Activated CD8-positive, alpha-beta memory T cell treated with anti-CD3 and anti-CD28 coated beads for 24 hours (primary cell): ENCODE results near the gene ECHS1.
"Not testable (repeated sequence)": the region's sequence is repeated elsewhere in the genome, so short reads cannot be mapped to it uniquely, and the experiment has no call there.

ENCODE experiments used
- DNase-seq: peaks from one replicate; pipeline ENCODE4 v3.0.0-alpha.2; 2020

Gene ECHS1

DNA sequence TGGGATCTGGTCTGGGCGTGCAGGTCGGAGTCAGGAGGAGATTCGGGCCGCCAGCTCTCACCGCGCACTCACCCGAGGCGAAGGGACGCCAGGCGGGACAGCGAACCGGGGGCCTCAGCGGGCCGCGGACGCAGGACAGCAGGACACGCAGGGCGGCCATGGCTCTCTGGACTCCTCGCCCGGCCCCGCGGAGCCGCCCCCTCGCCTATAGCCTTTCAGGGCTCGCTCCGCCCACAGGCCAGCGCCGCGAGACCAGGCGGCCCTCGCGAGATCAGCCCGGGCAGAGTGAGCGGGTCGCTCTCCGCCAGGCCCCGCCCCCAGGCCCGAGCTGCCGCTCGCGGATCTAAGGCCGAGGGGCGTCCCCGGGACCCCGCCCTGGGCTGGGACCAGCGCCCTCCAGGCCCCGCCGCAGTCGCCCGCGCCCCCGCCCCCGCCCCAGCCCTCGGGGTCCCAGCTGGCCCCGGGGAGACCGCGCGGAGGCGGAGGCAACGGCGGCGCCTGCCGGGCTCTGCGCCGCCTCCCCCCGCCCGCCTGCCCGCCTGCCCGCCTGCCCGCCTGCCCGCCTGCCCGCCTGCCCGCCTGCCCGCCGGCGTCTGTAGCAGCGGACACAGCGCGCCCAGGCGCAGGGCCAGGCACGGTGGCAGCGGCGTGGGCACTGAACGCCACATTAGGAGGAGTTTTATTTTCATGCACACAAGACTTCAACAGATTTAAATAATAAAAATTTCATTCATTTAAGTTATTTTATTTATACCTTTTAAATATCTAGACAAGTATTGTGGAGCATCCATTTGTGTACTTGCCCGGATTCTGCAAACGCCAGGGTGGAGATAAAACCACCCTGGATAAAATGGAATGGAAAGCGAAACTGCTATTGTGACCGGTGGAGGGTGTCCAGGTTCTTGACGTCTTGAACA is at the start of gene ECHS1:
TSS of gene ECHS1 (minus strand) at position 181 of the 917 bp plus-strand sequence. CDS start at position 160, 21 bp downstream.
- peak; percentile 98 for DNase-seq

DNA sequence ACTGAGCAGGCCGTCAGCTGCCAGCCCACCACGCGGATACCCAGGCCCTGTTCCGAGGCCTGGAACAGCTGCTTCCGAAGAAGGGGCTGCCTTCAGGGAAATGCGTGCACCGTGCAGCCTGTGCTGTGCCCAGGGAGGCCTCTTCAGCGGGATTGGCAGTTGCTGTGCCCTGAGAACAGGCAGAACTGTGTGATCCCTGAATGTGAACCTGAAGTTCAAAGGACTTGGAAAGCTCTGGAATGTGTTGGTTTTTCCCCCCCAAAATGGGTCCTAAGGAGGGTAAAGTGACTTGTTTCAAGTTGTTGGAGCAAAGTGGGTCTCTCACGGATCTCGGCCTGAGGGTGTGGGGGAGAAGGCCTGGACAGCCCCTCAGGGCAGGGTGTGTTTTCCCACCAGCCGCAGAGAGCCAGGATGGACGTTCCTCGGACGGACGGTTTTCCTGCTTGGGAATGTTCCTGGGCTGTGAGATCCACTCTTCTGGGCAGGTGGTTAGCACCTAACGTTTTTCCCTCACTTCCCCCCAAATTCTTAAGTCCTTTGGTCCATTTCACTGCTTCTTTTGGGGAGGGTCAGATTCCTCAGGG is 49.2 kb upstream of the ECHS1 start:
- DNase-seq: no peak

DNA sequence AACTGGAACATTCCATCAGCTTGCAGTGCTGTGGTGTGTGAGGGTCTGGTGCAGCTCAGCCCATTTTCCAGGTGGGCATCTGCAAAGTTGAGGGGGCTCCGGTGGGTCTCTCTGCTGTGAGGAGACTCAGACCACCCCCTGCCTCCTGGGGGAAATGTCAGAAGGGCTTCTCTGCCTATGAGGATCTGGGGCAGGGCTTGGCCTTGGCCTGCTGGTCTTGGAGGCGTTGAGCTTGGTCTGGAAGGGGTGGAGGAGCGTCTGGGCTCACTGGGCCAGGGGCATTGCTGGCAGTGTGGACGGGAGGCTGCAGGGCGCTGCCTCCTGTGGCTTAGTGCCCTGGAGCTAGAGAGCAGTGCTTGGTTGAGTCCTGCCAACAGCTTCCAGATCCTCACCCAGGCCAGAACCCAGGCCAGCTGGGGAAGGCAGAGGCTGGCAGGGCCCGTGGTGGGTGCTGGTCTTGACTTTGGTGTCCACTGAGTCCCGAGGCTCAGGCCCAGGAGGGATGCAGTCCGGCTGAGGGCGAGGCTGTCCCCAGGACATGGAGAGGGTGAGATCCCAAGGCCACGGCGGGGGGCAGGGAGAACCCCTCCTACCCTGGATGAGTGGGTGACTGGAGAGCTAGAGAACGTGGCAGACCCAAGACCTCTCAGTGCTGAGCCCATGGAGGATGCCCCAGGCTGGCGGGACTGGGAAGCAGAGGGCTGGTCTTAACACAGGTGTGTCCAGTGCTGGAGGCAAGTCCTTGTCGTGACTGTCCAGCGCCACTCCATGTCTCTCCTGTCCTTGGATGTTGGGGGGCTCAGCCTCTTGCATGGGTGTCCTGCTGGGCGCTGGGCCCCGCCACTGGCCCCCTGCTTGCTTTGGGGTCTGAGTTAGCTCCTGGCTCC is 48.4 kb upstream of the ECHS1 start:
- DNase-seq: no peak

DNA sequence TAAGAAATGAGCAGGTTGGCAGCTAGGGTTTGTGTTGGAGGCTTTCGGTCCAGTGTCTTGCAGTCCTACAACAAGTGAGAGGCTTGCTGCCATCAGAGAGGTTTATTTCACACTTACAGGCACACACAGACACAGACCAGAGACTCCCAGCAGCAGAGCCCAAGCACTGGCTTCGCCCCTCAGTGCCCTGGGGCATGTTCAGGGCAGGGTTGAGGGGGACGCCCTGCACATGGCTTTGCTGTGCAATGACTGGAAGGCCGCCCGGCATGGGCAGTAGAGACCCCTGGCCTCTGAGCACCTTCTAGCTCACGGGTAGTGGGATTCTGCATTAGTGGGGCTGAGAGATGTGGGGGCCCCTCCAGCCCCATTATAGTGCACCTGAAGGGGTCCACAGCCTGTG is 47.4 kb upstream of the ECHS1 start:
- no peak for DNase-seq

DNA sequence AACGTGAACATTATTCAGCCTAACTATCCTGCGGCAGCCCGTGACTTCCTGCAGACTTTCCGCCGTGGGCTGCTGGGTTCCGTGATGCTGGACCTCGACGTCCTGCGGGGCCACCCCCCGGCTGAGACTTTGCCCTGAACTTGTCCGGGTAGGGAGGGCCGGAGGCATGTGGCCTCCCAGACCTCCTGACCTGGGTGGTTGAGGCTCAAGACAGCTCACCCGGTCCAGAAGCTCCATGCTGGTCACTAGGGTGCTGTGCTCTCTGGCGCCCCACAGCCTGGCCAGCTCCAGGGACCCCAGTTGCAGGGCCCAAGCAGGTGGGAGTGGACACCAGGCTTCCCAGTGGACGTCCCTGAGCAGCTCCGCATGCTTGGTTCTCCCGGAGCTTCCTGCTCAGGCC is 46.9 kb upstream of the ECHS1 start:
- DNase-seq: no peak

DNA sequence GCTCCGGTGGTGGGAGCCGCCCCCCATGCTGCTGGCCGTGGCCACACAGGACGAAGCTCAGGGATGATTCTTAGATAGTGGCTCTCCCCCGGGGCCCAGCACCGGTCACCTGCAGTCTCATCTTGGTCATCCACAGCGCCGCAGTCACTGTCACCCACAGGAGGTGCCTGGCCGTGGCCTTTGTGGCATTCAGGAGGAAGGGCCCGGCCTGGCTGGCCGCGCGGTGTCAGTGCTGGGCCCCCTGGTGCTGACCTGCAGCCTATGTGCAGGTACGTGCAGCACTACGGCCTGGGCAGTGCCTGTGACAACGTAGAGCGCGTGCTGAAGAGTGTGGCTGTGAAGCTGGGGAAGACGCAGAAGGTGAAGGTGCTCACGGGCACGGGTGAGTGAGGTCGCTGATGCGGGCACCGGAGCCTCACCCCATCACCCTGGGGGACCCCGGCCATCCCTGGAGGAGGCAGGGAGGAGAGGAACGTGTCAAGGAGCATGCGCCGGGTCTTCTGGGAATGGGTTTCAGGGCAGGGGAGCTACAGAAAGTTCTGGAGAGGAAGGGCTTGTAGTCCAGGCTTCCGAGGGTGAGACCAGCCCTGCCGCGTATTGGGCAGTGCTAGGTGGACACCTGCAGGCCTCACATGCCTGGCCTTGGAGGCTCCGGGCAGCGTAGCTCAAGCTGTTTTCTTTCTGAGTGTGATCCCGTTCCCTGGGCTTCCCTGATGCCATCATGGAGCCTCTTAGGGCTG is 46.2 kb upstream of the ECHS1 start:
- DNase-seq: no peak

DNA sequence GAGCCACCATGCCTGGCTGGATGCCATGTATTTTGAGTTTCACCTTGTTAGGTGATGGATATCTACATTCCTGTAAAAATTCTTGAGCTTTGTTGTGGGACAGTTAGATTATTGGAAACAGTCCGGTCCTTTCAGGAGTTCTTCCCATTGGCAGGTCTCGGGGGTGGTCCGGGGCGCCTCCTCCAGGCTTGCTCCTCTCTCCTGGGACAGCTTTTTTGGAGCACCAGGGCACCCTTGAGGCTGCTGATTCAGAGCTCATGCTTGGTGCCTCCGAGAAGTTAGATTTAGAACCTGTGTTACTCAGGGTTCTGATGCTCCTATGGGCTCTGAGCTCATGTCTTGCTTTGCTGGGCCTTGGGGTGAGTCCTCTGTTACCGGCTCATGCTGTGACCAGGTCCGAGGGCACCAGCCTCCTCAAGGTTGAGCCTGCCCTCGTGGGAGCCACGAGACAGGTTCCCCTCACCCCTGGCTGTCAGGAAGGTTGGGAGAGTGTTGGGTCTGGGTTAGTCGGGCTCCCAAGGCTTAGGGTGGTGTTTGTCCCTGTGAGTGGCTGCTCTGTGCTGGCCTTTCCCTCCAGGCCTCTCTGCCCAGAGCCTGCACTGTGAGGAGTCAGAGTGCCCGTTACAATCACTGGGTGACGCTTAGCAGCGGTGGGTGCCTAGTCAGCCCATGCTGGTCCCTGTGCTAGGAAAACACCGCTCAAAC is 45.3 kb upstream of the ECHS1 start:
- no peak for DNase-seq

DNA sequence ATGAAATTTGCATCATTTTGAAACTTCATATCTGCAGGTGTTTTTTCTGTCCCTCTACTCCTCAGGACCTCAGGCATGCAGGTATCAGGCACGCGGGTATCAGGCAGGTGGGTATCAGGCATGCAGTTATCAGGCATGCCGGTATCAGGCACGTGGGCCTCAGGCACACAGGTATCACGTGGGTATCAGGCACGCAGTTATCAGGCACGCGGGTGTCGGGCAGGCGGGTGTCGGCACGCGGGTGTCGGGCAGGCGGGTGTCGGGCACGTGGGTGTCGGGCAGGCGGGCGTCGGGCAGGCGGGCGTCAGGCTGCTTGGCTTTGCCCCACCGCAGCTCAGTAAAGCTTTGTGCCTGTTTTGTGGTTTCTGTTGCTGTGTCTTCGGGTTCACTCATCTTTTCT is 42.6 kb upstream of the ECHS1 start:
- no peak for DNase-seq

DNA sequence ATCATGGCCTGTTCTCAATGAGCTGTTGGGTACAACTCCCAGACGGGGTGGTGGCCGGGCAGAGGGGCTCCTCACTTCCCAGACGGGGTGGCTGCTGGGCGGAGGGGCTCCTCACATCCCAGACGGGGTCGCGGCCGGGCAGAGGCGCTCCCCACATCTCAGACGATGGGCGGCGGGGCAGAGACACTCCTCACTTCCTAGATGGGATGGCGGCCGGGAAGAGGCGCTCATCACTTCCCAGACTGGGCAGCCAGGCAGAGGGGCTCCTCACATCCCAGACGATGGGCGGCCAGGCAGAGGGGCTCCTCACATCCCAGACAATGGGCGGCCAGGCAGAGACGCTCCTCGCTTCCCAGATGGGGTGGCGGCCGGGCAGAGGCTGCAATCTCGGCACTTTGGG is 41.2 kb upstream of the ECHS1 start:
- DNase-seq: not testable (repeated sequence)

DNA sequence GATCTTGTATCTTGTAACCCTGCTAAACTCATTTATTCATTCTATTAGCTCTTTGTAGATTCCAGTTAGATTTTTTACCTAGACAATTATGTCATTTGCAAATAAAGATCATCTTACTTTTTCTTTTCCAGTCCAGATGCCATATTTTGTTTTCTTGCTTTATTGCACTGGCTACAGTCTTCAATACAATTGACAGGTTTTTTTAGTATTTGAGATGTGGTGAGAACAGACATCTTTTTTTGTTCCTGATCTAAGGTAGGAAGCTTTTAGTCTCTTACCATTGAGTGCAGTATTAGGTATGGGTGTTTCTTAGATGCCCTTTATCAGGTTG is 39.2 kb upstream of the ECHS1 start:
- DNase-seq: no peak

DNA sequence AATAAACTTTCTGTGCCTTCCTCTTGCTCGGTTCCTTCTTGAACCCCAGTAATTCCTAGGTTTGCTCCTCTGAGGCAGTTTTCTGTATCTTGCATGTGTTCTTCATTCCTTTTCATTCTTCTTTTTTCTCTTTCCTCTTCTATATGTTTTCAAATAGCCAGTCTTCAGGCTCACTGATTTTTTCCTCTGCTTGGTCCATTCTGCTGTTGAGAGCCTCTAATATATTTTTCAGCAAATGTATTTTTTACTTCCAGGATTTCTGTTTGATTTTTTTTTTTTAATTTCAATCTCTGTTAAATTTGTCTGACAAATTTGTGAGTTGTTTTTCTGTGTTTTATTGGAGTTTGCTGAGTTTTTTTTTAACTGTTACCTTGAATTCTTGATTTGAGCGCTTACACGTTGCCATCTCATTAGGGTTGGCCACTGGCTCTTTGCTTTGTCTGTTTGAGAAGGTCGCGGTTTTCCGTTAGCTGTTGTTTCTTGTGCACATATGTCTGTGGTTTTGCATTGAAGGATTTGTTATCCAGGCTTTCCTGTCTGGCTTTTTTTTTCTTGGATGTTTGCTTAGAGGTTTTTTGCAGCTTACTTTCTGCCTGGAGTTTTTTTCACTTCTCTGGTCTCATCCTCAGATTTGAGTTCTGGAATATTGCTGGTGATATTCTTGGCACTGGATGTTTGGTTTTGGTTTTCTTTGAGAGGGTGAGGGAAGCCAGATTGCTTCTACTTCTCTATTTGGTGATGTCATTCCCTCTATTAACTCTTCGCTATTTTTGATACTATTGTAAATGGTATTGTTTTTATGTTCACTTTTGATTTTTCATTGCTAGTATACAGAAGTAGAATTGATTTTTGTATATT is 38.6 kb upstream of the ECHS1 start:
- DNase-seq: no peak

DNA sequence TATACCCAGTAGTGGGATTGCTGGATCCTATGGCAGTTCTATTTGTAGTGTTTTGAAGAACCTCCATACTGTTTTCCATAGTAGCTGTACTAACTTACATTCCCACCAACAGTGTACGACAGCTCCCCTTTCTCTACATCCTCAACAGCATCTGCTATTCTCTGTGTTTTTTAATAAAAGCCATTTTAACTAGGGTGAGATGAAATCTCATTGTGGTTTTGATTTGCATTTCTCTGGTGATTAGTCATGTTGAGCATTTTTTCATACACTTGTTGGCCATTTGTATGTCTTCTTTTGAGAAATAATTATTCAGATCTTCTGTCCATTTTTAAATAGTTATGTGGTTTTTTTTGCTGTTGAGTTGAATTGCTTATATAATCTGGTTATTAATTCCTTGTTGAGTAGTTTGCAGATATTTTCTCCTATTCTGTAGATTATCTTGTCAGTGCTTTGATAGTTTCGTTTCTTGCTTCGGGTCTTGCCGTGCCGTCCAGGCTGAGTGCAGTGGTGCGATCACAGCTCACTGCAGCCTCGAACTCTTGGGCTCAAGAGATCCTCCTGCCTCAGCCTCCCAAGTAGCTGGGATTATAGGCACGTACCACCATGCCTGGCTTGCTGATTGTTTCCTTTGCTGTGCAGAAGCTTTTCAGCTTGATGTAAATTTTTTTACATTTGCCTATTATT is 32.8 kb upstream of the ECHS1 start:
- no peak for DNase-seq

DNA sequence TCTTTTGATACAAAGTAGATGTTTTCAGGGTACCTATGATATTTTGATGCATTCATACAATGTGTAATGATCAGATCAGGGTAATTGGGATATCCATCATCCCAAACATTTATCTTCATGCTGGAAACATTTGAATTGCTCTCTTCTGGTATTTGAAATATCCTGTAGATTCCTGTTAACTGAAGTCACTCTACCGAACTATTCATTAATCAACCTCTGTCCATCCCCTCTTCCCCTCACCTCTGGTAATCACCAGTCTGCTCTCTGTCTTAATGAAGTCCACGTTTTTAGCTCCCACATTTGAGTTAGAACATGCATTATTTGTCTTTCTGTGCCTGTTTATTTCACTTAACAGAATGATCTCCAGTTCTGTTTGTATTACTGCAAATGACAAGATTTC is 32.1 kb upstream of the ECHS1 start:
- DNase-seq: no peak

DNA sequence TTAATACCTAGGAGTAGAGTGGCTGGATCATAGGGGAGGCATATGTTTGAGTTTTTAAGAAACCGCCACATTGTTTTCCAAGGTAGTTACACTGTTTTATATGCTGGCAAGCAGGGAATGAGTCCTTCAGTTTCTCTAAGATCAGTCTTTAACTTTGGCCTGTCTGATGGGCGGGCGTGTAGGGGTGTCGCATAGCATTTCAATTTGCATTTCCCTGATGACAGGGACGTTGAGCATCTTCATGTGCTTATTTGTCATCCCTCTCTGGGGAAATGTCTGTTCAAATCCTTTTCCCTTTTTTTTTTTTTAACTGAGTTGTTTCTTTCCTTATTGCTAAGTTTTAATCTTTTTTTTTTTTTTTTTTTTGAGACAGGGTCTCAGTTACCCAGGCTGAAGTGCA is 30.6 kb upstream of the ECHS1 start:
- no peak for DNase-seq

DNA sequence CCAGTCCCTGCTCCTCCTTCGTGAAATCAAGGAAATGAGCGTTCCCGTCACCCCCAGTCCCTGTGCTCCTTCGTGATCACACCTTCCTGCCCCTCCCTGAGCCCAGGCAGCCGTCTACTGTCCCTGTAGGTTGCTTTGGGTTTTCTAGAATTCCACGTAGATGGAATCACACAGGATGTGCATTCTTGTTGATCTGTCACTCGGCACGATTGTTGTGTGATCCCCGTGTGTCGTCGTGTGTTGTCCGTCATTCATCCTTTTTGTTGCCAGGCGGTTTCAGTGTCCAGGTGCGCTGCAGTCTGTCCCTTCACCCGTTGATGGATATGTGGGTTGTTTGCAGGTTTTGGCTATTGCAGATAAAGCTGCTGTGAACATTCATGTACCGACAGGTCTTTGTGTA is 30.2 kb upstream of the ECHS1 start:
- no peak for DNase-seq

DNA sequence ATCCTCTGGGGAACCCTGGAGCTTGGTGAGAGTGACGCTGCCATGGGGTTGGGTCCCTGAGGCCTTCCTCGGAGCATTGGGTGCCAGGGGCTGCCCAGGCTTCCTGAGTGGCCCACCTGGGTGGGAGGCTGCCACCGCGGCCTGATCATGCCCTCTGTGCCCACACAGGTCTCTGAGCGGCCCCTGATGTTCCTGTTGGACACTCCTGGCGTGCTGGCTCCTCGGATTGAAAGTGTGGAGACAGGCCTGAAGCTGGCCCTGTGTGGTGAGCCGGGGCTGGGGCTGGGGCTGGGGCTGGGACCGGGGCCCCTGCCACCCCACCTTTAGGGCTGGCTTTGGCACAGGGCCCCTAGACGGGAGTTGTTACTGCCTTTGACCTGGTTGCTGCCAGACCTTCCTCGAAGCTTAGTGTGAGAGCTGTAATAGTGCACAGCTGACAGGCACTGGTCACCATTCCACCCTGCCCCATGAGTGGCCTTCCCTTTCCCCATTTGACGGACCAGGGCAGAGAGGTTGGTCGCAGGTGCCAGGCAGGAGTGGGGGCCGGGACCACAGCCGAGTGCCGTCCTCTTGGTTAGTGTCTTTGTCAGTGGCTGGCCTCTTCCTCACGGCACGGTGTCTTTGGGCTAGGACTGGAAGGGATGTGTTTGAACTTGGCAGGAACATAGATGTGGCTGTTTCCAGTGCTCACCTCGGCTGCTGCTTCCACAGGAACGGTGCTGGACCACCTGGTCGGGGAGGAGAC is 29.0 kb upstream of the ECHS1 start:
- DNase-seq: peak; percentile 51

DNA sequence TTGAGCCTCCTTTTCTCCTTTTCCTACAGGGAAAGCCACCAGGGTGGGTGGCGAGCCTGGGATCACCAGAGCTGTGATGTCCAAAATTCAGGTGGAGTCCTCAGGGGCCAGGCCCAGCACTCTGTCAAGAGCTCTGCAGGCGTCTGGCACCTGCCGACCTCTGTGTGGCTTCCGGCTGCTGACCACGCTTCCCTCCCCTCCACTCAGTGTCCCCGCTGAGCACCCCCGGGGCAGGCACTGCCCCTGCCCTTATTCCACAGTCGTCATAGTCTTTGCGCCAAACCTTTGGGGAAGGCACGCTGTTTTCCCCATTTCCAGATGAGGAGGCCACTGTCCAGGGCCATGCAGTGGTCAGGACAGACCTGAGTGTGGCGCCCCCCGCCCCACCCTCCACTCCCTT is 28.3 kb upstream of the ECHS1 start:
- DNase-seq: peak; percentile 48

DNA sequence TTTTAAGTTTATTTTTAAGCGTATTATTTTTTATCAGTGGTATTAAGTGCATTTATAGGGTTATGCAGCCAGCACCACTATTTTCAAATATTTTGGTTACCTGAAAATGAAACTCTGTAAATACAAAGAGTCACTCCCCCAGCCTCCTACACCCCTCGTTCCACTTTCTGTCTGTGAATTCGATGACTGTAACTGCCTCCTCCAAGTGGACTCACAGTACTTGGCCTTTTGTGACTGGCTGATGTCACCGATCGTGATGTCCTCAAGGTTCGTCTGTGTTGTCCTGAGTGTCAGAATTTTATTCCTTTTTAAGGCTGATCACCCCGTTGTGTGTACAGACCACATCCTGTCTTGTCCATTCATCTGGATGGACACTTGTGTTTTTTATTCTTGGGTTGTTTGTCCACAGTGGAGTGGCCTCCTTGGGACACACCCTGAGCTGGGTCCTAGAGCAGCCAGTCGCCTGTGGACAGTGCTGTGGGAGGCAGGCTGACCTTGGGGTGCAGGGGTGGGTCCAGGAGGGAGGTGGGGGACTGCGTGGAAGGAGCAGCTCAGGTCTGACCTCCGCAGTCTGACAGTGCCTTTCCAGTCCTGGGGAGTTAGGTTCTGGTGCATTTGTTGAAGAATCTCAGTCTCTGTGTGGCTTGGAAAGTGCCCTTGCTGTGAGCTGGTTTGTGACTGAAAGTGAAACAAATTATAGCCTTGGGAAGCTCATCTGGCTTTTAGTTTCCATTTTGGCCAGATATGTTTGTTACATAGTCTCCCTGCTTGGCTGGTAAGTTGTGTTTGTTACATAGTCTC is 27.7 kb upstream of the ECHS1 start:
- DNase-seq: peak; percentile 54

DNA sequence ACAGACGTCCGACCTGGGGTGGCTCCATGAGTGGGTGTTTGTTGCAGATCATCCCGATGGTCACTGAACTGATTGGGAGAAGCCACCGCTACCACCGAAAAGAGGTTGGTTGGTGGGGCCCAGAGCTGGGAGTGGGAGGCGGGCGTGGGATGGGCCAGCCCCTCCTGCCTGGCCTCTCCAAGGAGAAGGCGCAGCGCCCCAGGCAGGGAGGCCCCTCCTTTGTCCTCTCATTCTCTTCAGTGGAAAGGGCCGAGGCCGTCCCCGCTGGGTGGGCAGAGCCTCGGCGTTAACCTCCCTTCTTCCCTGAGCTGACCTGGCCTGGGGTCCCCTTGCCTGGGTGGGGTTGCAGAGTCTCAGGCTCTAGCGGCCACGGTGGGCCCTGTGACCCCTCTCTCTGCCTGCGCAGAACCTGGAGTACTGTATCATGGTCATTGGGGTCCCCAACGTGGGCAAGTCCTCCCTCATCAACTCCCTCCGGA is 26.0 kb upstream of the ECHS1 start:
- DNase-seq: peak; percentile 48
